GM18858 (cell line): ENCODE measurements around the gene KDM1A.

Experiments
- ATAC-seq: cut with Tn5 transposase; IDR thresholded peaks from one replicate; pipeline ENCODE4 v1.9.1; 2021; ENCODE audit not compliant: unreplicated experiment

Gene KDM1A

GRCh38 chr1:23103001-23103889, 84.0 kb downstream of the KDM1A start:
- no peak for ATAC-seq

GRCh38 chr1:23108918-23109533, 89.8 kb downstream of the KDM1A start:
- ATAC-seq = no peak

GRCh38 chr1:23110391-23110790, 91.1 kb downstream of the KDM1A start:
- no peak for ATAC-seq

- ATAC-seq = no peak
These were observed 92.6 kb downstream of the KDM1A start for GRCh38 chr1:23111600-23112535.

- ATAC-seq = peak; percentile 9
These were observed 95.3 kb downstream of the KDM1A start for GRCh38 chr1:23114424-23115079.

- ATAC-seq = no peak
These were observed 97.1 kb downstream of the KDM1A start for GRCh38 chr1:23116216-23116836.

- no peak for ATAC-seq
These were observed 97.8 kb downstream of the KDM1A start for GRCh38 chr1:23116921-23117699.

GRCh38 chr1:23118407-23118806, 99.1 kb downstream of the KDM1A start:
- no peak for ATAC-seq

GRCh38 chr1:23118957-23119792, 99.9 kb downstream of the KDM1A start:
- no peak for ATAC-seq

GRCh38 chr1:23120383-23120782, 101.1 kb downstream of the KDM1A start:
- no peak for ATAC-seq

GRCh38 chr1:23122023-23122748, 102.9 kb downstream of the KDM1A start:
- no peak for ATAC-seq

- ATAC-seq = no peak
These were observed 103.5 kb downstream of the KDM1A start for GRCh38 chr1:23122796-23123195.

GRCh38 chr1:23123528-23123927, 104.3 kb downstream of the KDM1A start:
- ATAC-seq = no peak

- ATAC-seq = peak; percentile 37
These were observed 105.2 kb downstream of the KDM1A start for GRCh38 chr1:23124259-23125026.

GRCh38 chr1:23125489-23125888, 106.2 kb downstream of the KDM1A start:
- no peak for ATAC-seq

- no peak for ATAC-seq
These were observed 106.9 kb downstream of the KDM1A start for GRCh38 chr1:23126200-23126599.

GRCh38 chr1:23126801-23127200, 107.5 kb downstream of the KDM1A start:
- no peak for ATAC-seq
